ENCODE measurements around the gene ZIC2.

GRCh38 chr13:99977912-99978798 is 3.4 kb upstream of the ZIC2 start:
- no peak for TF ChIP-seq CTCF (IDR thresholded peaks at IDR 0.05; ENCODE audit: low read depth, low read length)
- no peak for TF ChIP-seq POLR2A (IDR thresholded peaks at IDR 0.05; ENCODE audit: extremely low read depth, insufficient read length)
- no peak for TF ChIP-seq MAX (IDR thresholded peaks at IDR 0.05; ENCODE audit: low read depth, low read length)

All from NB4 (cell line).